GM21423 (cell line): ENCODE measurements around the gene EGLN3.

Experiments
- ATAC-seq: cut with Tn5 transposase; IDR thresholded peaks from one replicate; pipeline ENCODE4 v1.9.1; 2021; ENCODE audit warnings: mild to moderate bottlenecking, moderate library complexity; ENCODE audit not compliant: unreplicated experiment

The EGLN3 gene

GRCh38 chr14:33880330-33880729, 70.5 kb downstream of the EGLN3 start:
- ATAC-seq, result no peak

- no peak for ATAC-seq
Measured at GRCh38 chr14:33879684-33880286, 71.1 kb downstream of the EGLN3 start.

- ATAC-seq, result no peak
Measured at GRCh38 chr14:33876274-33876673, 74.6 kb downstream of the EGLN3 start.
